ENCODE measurements around the gene ZNF668.

DNA sequence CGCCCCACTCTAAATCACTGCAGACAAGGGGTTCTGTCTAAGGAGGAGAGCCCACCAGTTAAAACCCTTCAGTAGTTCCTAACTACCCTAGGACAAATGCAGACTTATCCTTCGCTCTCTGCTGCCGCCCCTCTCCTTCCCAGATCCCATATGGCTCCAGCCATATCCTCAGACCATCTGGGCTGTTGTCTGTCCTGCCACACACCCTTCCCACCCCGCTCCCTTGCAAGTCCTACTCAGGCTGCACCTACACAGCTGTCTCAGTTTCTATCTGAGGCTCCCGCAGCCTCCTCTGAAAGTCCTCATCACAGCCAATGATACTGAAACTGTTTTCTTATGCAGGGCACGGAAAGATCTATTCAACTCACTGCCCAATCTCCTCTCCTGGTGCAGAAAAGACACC is 33.4 kb upstream of the ZNF668 start:
- TF ChIP-seq POLR2A (IDR thresholded peaks at IDR 0.05) (no peak), POLR2AphosphoS5 (IDR thresholded peaks at IDR 0.05) (no peak), EP300 (IDR thresholded peaks at IDR 0.05) (no peak)
- TF ChIP-seq, protein P1, sequence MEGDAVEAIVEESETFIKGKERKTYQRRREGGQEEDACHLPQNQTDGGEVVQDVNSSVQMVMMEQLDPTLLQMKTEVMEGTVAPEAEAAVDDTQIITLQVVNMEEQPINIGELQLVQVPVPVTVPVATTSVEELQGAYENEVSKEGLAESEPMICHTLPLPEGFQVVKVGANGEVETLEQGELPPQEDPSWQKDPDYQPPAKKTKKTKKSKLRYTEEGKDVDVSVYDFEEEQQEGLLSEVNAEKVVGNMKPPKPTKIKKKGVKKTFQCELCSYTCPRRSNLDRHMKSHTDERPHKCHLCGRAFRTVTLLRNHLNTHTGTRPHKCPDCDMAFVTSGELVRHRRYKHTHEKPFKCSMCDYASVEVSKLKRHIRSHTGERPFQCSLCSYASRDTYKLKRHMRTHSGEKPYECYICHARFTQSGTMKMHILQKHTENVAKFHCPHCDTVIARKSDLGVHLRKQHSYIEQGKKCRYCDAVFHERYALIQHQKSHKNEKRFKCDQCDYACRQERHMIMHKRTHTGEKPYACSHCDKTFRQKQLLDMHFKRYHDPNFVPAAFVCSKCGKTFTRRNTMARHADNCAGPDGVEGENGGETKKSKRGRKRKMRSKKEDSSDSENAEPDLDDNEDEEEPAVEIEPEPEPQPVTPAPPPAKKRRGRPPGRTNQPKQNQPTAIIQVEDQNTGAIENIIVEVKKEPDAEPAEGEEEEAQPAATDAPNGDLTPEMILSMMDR (IDR thresholded peaks at IDR 0.05), result no peak

Measured in stomach (tissue), 4 donors.